K562 (cell line): Measurements from ENCODE around the gene ELP5. TPM values are rescaled to one million over a fixed set of nuclear protein-coding genes. Genes with fewer than 3 reads are reported as not detected.

Experiments used
- ATAC-seq: fragments of 200-7000 bp; cut with Tn5 transposase; 3 replicates; pipeline ENCODE4 v1.9.1; 2020; ENCODE audit warnings: moderate library complexity
- BruUV-seq: library from RNA; stranded (reverse); fragments of 400-500 nt; replicated peaks from 2 replicates; lab custom pipeline; 2021; lab: Mats Ljungman, UMichigan
- CTCF ChIA-PET: fragments of 300-600 bp; formaldehyde crosslinking; extraction: SDS; loops from one replicate; lab custom pipeline; 2021; ENCODE audit warnings: low intra/inter-chr PET ratio; lab: Yijun Ruan, JAX
- POLR2A ChIA-PET: fragments of 300-600, 350-650 bp; sonication (Branson Sonifier 250); formaldehyde crosslinking; extraction: SDS; loops from one replicate; lab custom pipeline; 2021; ENCODE audit warnings: antibody characterized with exemption, inconsistent platforms; lab: Yijun Ruan, JAX
- DNase-seq, 4 experiments: peaks; one replicate each; pipeline versions ENCODE4 v3.0.0 to v3.0.0-alpha.2; 2011 to 2018; ENCODE audit warnings: low spot score in 3 of 4, mixed read lengths in 3 of 4; ENCODE audit errors: extremely low read depth in 1 of 4
- FAIRE-seq: peaks from 2 replicates; lab custom pipeline; 2011; peaks lifted over from hg19 to GRCh38; lab: Jason Lieb, UNC
- H2AFZ ChIP-seq: 2 replicates; pipeline ENCODE4 v1.6.0; 2011; ENCODE audit warnings: low read depth, low read length, control low read depth, inconsistent platforms
- H3K27ac ChIP-seq: fragments of 200-600 bp; 3 replicates; pipeline ENCODE4 v1.8.0; 2011; ENCODE audit warnings: low read depth, mild to moderate bottlenecking, control low read depth, inconsistent platforms, low read length, moderate library complexity, mixed read lengths; ENCODE audit errors: extremely low read depth
- H3K27me3 ChIP-seq, 2 experiments: fragments of 300-600 bp in 1 of 2; 2 replicates in 1 of 2; 3 replicates in 1 of 2; pipeline versions ENCODE4 v1.6.0 to v1.8.0; 2011; ENCODE audit warnings: inconsistent platforms in 2 of 2, low read length in 2 of 2, mild to moderate bottlenecking in 1 of 2, mixed read lengths in 1 of 2, moderate library complexity in 1 of 2; ENCODE audit not compliant: control insufficient read depth in 2 of 2, insufficient read depth in 2 of 2
- H3K36me3 ChIP-seq: fragments of 300-600 bp; 3 replicates; pipeline ENCODE4 v1.8.0; 2011; ENCODE audit warnings: mild to moderate bottlenecking, low read length, inconsistent platforms; ENCODE audit not compliant: control insufficient read depth, insufficient read depth
- H3K4me1 ChIP-seq, 2 experiments: fragments of 200-600 bp in 1 of 2; replicated peaks in 1 of 2; 2 replicates in 1 of 2; 3 replicates in 1 of 2; pipeline versions ENCODE4 v1.5.1 to v1.8.0; 2011; ENCODE audit warnings: inconsistent platforms in 2 of 2, low read length in 2 of 2, mild to moderate bottlenecking in 1 of 2, mixed read lengths in 1 of 2, moderate library complexity in 1 of 2; ENCODE audit not compliant: control insufficient read depth in 2 of 2, insufficient read depth in 2 of 2
- H3K4me2 ChIP-seq: 2 replicates; pipeline ENCODE4 v1.6.1; 2011; ENCODE audit warnings: low read length, control low read depth, inconsistent platforms, mixed read lengths; ENCODE audit not compliant: insufficient read depth
- H3K4me3 ChIP-seq: fragments of 200-600 bp; sonication (generic), shearing (Covaris generic); 2 replicates; pipeline ENCODE4 v1.5.1; 2016; ENCODE audit warnings: control low read depth, inconsistent platforms
- H3K79me2 ChIP-seq: fragments of 200-600 bp; 3 replicates; pipeline ENCODE4 v1.8.0; 2011; ENCODE audit warnings: low read length, inconsistent platforms; ENCODE audit not compliant: control insufficient read depth, insufficient read depth
- H3K9ac ChIP-seq, 2 experiments: 2 replicates each; pipeline versions ENCODE4 v1.6.0 to v1.6.1; 2011; ENCODE audit warnings: low read depth in 2 of 2, low read length in 2 of 2, control low read depth in 1 of 2, inconsistent platforms in 1 of 2, mild to moderate bottlenecking in 1 of 2, mixed read lengths in 1 of 2; ENCODE audit not compliant: insufficient read depth in 1 of 2
- H3K9me1 ChIP-seq: one replicate; pipeline ENCODE4 v1.6.0; 2011; ENCODE audit warnings: inconsistent platforms, mild to moderate bottlenecking, low read length, moderate library complexity; ENCODE audit not compliant: control insufficient read depth, insufficient read depth
- H3K9me3 ChIP-seq: replicated peaks from 2 replicates; pipeline ENCODE4 v1.5.1; 2011; ENCODE audit warnings: low read depth, low read length, inconsistent platforms; ENCODE audit not compliant: control insufficient read depth, insufficient read depth
- H4K20me1 ChIP-seq: replicated peaks from 2 replicates; pipeline ENCODE4 v1.6.1; 2011; ENCODE audit warnings: low read length, inconsistent platforms, mixed read lengths; ENCODE audit not compliant: control insufficient read depth, insufficient read depth
- FOXM1 ChIP-seq, 2 experiments: fragments of 450-650 bp in 1 of 2; sonication (generic) in 1 of 2; formaldehyde crosslinking in 1 of 2; IDR thresholded peaks; 2 replicates each; pipeline versions ENCODE4 v1.6.1 to v1.9.0; 2017 to 2022; ENCODE audit warnings: low read depth in 2 of 2, mild to moderate bottlenecking in 2 of 2, missing genetic modification reagents in 1 of 2, moderate library complexity in 1 of 2
- GTF2E2 ChIP-seq: fragments of 200-800 bp; sonication (Bioruptor generic); IDR thresholded peaks from 2 replicates; pipeline ENCODE4 v1.6.1; 2016; ENCODE audit warnings: missing genetic modification characterization, missing compliant biosample characterization
- KLF16 ChIP-seq: IDR thresholded peaks from 2 replicates; pipeline ENCODE4 v1.6.1; 2016; ENCODE audit warnings: antibody characterized with exemption
- L3MBTL2 ChIP-seq: fragments of 450-650 bp; IDR thresholded peaks from 2 replicates; pipeline ENCODE4 v1.6.1; 2016; ENCODE audit warnings: mild to moderate bottlenecking, moderate library complexity
- MYNN ChIP-seq, 2 experiments: sonication (generic); formaldehyde crosslinking in 1 of 2; IDR thresholded peaks; 2 replicates each; pipeline versions ENCODE4 v1.5.0 to v1.6.1; 2016 to 2020; ENCODE audit warnings: antibody characterized with exemption in 1 of 2, missing genetic modification reagents in 1 of 2
- POLR3A ChIP-seq: IDR thresholded peaks from 2 replicates; pipeline ENCODE4 v1.6.1; 2011; ENCODE audit warnings: borderline replicate concordance, mild to moderate bottlenecking, moderate library complexity; ENCODE audit not compliant: insufficient read length, insufficient read depth; ENCODE audit errors: extremely low read depth
- POLR3G ChIP-seq: IDR thresholded peaks from 2 replicates; pipeline ENCODE4 v1.6.1; 2011; ENCODE audit not compliant: insufficient read length, insufficient replicate concordance; ENCODE audit errors: extremely low read depth
- ZNF561 ChIP-seq: fragments of 450-650 bp; formaldehyde crosslinking; conservative IDR thresholded peaks from 2 replicates; pipeline ENCODE4 v1.4.0; 2020; ENCODE audit warnings: mild to moderate bottlenecking, moderate library complexity
- WGBS: fragments of 100-300 bp; shearing (Covaris generic); methylation state at CpG from one replicate; pipeline ENCODE4 v1.1.6; 2016; ENCODE audit warnings: low coverage, mixed read lengths; ENCODE audit not compliant: insufficient coverage; ENCODE audit errors: missing lambda C conversion rate; 5-methylcytosine and 5-hydroxymethylcytosine counted together
- in situ Hi-C: fragments of 300-500 bp; cut with MboI; formaldehyde crosslinking; loops from 4 replicates; pipeline ENCODE4 v1.15.0; 2018; ENCODE audit warnings: inconsistent platforms, mixed read lengths
- intact Hi-C: fragments of 100-400 bp; cut with micrococcal nuclease; formaldehyde crosslinking; loops from 2 replicates; pipeline ENCODE4 v1.14.2; 2022
- polyA plus RNA-seq, 8 experiments: library from polyadenylated mRNA; depleted of rRNA in 4 of 8; stranded (reverse) in 5 of 8; unstranded in 3 of 8; fragments of >200 nt; fragmentation: Nextera tagmentation in 2 of 8; fragmentation: Illumina TruSeq in 1 of 8; extraction: Ambion mirVana in 2 of 8; extraction: Trizol in 1 of 8; gene quantifications; 2 replicates each; pipeline versions ENCODE4 v1.2.1 to v1.2.3, GENCODE V29; 2011 to 2014; ENCODE audit warnings: inconsistent platforms in 1 of 8, missing spikeins in 1 of 8
- total RNA-seq, 7 experiments: library from RNA; depleted of rRNA in 6 of 7; stranded (reverse); fragments of >200 nt in 6 of 7; fragmentation: Illumina TruSeq in 2 of 7; extraction: Trizol in 2 of 7; gene quantifications; 2 replicates each; pipeline versions ENCODE4 v1.2.1 to v1.2.3, GENCODE V29; 2011 to 2021; ENCODE audit warnings: low replicate concordance in 1 of 7
- TF ChIP-seq, protein P1 (sequence below), 2 experiments: fragments of 450-650 bp; conservative IDR thresholded peaks; 2 replicates each; pipeline ENCODE4 v1.6.1; 2017; ENCODE audit warnings: mild to moderate bottlenecking in 2 of 2, moderate library complexity in 2 of 2
- TF ChIP-seq, protein P2 (sequence below), 3 experiments: fragments of 200-800 bp in 1 of 3; fragments of 250-450 bp in 1 of 3; fragments of 450-650 bp in 1 of 3; sonication (Bioruptor Pico) in 1 of 3; sonication (Bioruptor generic) in 1 of 3; formaldehyde crosslinking in 1 of 3; IDR thresholded peaks; 2 replicates each; pipeline versions ENCODE4 v1.6.1 to v1.8.0; 2016 to 2022; ENCODE audit warnings: mild to moderate bottlenecking in 2 of 3, missing genetic modification characterization in 2 of 3, missing compliant biosample characterization in 1 of 3, moderate library complexity in 1 of 3
- TF ChIP-seq, protein P3 (sequence below): sonication (generic); formaldehyde crosslinking; IDR thresholded peaks from 2 replicates; pipeline ENCODE4 v1.8.0; 2022; ENCODE audit warnings: mild to moderate bottlenecking, missing genetic modification reagents
- TF ChIP-seq, protein P4 (sequence below): sonication (generic); formaldehyde crosslinking; IDR thresholded peaks from 2 replicates; pipeline ENCODE4 v1.9.0; 2022; ENCODE audit warnings: mild to moderate bottlenecking, missing genetic modification reagents

ELP5 gene
- total and polyA plus RNA-seq, 9 of the 15 experiments (the other 6 are each of a cell fraction or from before 2014, with no cell fraction given): 25.7 to 77.9 (median 52.9) TPM

DNA sequence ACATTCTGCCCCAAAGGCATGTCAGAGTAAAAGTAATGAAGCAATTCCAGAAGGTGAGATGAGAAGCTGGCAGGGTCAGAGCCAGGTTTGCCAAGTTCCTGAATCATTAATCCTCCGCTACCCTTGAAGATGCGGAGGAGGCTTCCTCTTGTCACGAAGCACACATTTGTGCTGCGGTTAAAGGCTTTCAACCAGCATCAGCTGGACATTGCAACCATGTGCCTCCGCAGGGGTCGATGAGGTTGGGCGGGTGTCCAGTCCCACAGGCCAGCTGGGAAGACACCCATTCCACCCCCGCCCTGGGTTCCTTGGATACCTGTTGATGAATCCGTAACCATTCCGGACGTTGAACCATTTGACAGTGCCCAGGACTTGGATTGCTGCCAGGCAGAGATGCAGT, 41.1 kb downstream of the ELP5 start:
- no peak overlapping the region for H3K27ac ChIP-seq
- in situ Hi-C loops: no loop called here
- H3K9me1 ChIP-seq: no peaks in the 10 kb centered on the region
- no peak overlapping the region for H2AFZ ChIP-seq
- H3K27me3 ChIP-seq: no peaks in the 10 kb centered on the region
- no TSS peak for BruUV-seq
- H3K4me2 ChIP-seq: peak overlapping the region; percentile 6; the same call in 1 of the 2 replicates
- no peaks in the 10 kb centered on the region for H4K20me1 ChIP-seq
- H3K4me1 ChIP-seq: peaks cover 17 to 53% of the 10 kb centered on the region in 2 experiments
- DNase-seq (peak in 2 of 4 experiments; percentile 31 to 40), FAIRE-seq (no peak), ATAC-seq (no peak)
- WGBS: 11% methylated on average over 7 of the region's 11 CpGs
- CTCF ChIA-PET: no interaction called here
- H3K79me2 ChIP-seq: no peaks in the 10 kb centered on the region
- no peaks in the 10 kb centered on the region for H3K36me3 ChIP-seq
- intact Hi-C loops: no loop called here
- POLR2A ChIA-PET: no interaction called here
- peak overlapping the region in 1 of 2 experiments; percentile 19; a peak in 1 of 4 replicates for H3K9ac ChIP-seq
- H3K4me3 ChIP-seq: no peak overlapping the region
- no peaks in the 10 kb centered on the region for H3K9me3 ChIP-seq
- no peak for TF ChIP-seq POLR3A
- TF ChIP-seq, protein P1, sequence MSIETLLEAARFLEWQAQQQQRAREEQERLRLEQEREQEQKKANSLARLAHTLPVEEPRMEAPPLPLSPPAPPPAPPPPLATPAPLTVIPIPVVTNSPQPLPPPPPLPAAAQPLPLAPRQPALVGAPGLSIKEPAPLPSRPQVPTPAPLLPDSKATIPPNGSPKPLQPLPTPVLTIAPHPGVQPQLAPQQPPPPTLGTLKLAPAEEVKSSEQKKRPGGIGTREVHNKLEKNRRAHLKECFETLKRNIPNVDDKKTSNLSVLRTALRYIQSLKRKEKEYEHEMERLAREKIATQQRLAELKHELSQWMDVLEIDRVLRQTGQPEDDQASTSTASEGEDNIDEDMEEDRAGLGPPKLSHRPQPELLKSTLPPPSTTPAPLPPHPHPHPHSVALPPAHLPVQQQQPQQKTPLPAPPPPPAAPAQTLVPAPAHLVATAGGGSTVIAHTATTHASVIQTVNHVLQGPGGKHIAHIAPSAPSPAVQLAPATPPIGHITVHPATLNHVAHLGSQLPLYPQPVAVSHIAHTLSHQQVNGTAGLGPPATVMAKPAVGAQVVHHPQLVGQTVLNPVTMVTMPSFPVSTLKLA (conservative IDR thresholded peaks at IDR 0.05): peak in 1 of 2 experiments; percentile 46; a peak in 1 of 4 replicates
- peak; percentile 65; the same call in 1 of the 2 replicates for TF ChIP-seq KLF16
- TF ChIP-seq ZNF561 (CRISPR knock-in tag): no peak
- TF ChIP-seq, protein P2, sequence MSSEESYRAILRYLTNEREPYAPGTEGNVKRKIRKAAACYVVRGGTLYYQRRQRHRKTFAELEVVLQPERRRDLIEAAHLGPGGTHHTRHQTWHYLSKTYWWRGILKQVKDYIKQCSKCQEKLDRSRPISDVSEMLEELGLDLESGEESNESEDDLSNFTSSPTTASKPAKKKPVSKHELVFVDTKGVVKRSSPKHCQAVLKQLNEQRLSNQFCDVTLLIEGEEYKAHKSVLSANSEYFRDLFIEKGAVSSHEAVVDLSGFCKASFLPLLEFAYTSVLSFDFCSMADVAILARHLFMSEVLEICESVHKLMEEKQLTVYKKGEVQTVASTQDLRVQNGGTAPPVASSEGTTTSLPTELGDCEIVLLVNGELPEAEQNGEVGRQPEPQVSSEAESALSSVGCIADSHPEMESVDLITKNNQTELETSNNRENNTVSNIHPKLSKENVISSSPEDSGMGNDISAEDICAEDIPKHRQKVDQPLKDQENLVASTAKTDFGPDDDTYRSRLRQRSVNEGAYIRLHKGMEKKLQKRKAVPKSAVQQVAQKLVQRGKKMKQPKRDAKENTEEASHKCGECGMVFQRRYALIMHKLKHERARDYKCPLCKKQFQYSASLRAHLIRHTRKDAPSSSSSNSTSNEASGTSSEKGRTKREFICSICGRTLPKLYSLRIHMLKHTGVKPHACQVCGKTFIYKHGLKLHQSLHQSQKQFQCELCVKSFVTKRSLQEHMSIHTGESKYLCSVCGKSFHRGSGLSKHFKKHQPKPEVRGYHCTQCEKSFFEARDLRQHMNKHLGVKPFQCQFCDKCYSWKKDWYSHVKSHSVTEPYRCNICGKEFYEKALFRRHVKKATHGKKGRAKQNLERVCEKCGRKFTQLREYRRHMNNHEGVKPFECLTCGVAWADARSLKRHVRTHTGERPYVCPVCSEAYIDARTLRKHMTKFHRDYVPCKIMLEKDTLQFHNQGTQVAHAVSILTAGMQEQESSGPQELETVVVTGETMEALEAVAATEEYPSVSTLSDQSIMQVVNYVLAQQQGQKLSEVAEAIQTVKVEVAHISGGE (CRISPR knock-in tag; IDR thresholded peaks at IDR 0.05): no peak
- TF ChIP-seq, protein P3, sequence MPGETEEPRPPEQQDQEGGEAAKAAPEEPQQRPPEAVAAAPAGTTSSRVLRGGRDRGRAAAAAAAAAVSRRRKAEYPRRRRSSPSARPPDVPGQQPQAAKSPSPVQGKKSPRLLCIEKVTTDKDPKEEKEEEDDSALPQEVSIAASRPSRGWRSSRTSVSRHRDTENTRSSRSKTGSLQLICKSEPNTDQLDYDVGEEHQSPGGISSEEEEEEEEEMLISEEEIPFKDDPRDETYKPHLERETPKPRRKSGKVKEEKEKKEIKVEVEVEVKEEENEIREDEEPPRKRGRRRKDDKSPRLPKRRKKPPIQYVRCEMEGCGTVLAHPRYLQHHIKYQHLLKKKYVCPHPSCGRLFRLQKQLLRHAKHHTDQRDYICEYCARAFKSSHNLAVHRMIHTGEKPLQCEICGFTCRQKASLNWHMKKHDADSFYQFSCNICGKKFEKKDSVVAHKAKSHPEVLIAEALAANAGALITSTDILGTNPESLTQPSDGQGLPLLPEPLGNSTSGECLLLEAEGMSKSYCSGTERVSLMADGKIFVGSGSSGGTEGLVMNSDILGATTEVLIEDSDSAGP (CRISPR knock-in tag): no peak
- TF ChIP-seq FOXM1 (IDR thresholded peaks at IDR 0.05; ENCODE audit: low read depth): no peak
- no peak for TF ChIP-seq FOXM1 (CRISPR knock-in tag; IDR thresholded peaks at IDR 0.05; ENCODE audit: low read depth)
- peak; percentile 37; the same call in 1 of the 2 replicates for TF ChIP-seq MYNN (IDR thresholded peaks at IDR 0.05)
- no peak for TF ChIP-seq MYNN (CRISPR knock-in tag; IDR thresholded peaks at IDR 0.05)
- TF ChIP-seq L3MBTL2: peak; percentile 65; the same call in 1 of the 2 replicates
- no peak for TF ChIP-seq GTF2E2 (tag)
- TF ChIP-seq, protein P4, sequence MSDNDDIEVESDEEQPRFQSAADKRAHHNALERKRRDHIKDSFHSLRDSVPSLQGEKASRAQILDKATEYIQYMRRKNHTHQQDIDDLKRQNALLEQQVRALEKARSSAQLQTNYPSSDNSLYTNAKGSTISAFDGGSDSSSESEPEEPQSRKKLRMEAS: peak; percentile 72
- no peak for TF ChIP-seq POLR3G
